Neuronal stem cell (in vitro differentiated cells): ENCODE data around the gene CHD3.

ENCODE experiments used
- DNase-seq: peaks from one replicate; pipeline ENCODE4 v3.0.0-alpha.2; 2013; ENCODE audit warnings: low spot score
- H2AFZ ChIP-seq: one replicate; pipeline ENCODE4 v1.6.1; 2013; ENCODE audit warnings: mild to moderate bottlenecking, low read length, inconsistent platforms
- H2AK5ac ChIP-seq: 2 replicates; pipeline ENCODE4 v1.6.1; 2013; ENCODE audit warnings: low read depth, mild to moderate bottlenecking, inconsistent platforms, low read length, moderate library complexity, mixed read lengths
- H2BK120ac ChIP-seq: 2 replicates; pipeline ENCODE4 v1.6.1; 2013; ENCODE audit warnings: low read depth, mild to moderate bottlenecking, inconsistent platforms, low read length, moderate library complexity, mixed read lengths
- H2BK12ac ChIP-seq: one replicate; pipeline ENCODE4 v1.6.1; 2013; ENCODE audit warnings: low read length, inconsistent platforms
- H2BK15ac ChIP-seq: 2 replicates; pipeline ENCODE4 v1.6.1; 2013; ENCODE audit warnings: mild to moderate bottlenecking, low read length, inconsistent platforms, mixed read lengths
- H2BK5ac ChIP-seq: one replicate; pipeline ENCODE4 v1.6.1; 2013; ENCODE audit warnings: inconsistent platforms, mild to moderate bottlenecking, low read length, moderate library complexity
- H3K14ac ChIP-seq: one replicate; pipeline ENCODE4 v1.6.1; 2013; ENCODE audit warnings: low read length, inconsistent platforms
- H3K18ac ChIP-seq: 2 replicates; pipeline ENCODE4 v1.6.1; 2013; ENCODE audit warnings: low read length, inconsistent platforms
- H3K23ac ChIP-seq: 2 replicates; pipeline ENCODE4 v1.6.1; 2013; ENCODE audit warnings: low read depth, mild to moderate bottlenecking, mixed read lengths, low read length, inconsistent platforms; ENCODE audit not compliant: poor library complexity
- H3K27ac ChIP-seq: replicated peaks from 3 replicates; pipeline ENCODE4 v1.5.1; 2013; ENCODE audit warnings: low read length, inconsistent platforms
- H3K27me3 ChIP-seq, 3 experiments: 2 replicates each; pipeline ENCODE4 v1.6.1; 2013; ENCODE audit warnings: low read length in 3 of 3, mild to moderate bottlenecking in 2 of 3, inconsistent platforms in 1 of 3, low read depth in 1 of 3, mixed read lengths in 1 of 3, moderate library complexity in 1 of 3; ENCODE audit not compliant: control insufficient read depth in 3 of 3, insufficient read depth in 3 of 3
- H3K36me3 ChIP-seq, 2 donors: replicated peaks in 1 of 2; 2 replicates each; pipeline ENCODE4 v1.6.1; 2013; ENCODE audit warnings: low read length in 2 of 2; ENCODE audit not compliant: control insufficient read depth in 2 of 2, insufficient read depth in 2 of 2
- H3K4ac ChIP-seq: 2 replicates; pipeline ENCODE4 v1.6.1; 2013; ENCODE audit warnings: inconsistent platforms, mild to moderate bottlenecking, low read length, moderate library complexity
- H3K4me1 ChIP-seq, 2 donors: 1 replicate in 1 of 2; 2 replicates in 1 of 2; pipeline ENCODE4 v1.6.1; 2013; ENCODE audit warnings: low read length in 2 of 2, low read depth in 1 of 2; ENCODE audit not compliant: control insufficient read depth in 2 of 2, insufficient read depth in 1 of 2
- H3K4me2 ChIP-seq: one replicate; pipeline ENCODE4 v1.6.1; 2013; ENCODE audit warnings: mild to moderate bottlenecking, low read length, inconsistent platforms; ENCODE audit not compliant: insufficient read depth, poor library complexity, severe bottlenecking
- H3K4me3 ChIP-seq, 2 donors: 2 replicates each; pipeline ENCODE4 v1.5.1; 2013; ENCODE audit warnings: low read length in 2 of 2, mild to moderate bottlenecking in 2 of 2, inconsistent platforms in 1 of 2, moderate library complexity in 1 of 2
- H3K79me1 ChIP-seq: one replicate; pipeline ENCODE4 v1.6.1; 2013; ENCODE audit warnings: low read depth, mild to moderate bottlenecking, inconsistent platforms, low read length, moderate library complexity
- H3K9ac ChIP-seq: one replicate; pipeline ENCODE4 v1.6.1; 2013; ENCODE audit warnings: mild to moderate bottlenecking, low read depth, low read length, inconsistent platforms; ENCODE audit not compliant: poor library complexity
- H3K9me3 ChIP-seq, 2 donors: replicated peaks in 1 of 2; 2 replicates each; pipeline versions ENCODE3 to v1.6.1; 2013; ENCODE audit warnings: low read length in 2 of 2, mild to moderate bottlenecking in 2 of 2, inconsistent platforms in 1 of 2, low read depth in 1 of 2, mixed read lengths in 1 of 2, moderate library complexity in 1 of 2; ENCODE audit not compliant: control insufficient read depth in 2 of 2, insufficient read depth in 1 of 2
- H4K8ac ChIP-seq: one replicate; pipeline ENCODE4 v1.6.1; 2013; ENCODE audit warnings: low read depth, mild to moderate bottlenecking, inconsistent platforms, low read length, moderate library complexity
- H4K91ac ChIP-seq: one replicate; pipeline ENCODE4 v1.6.1; 2013; ENCODE audit warnings: low read length, low read depth, mild to moderate bottlenecking, inconsistent platforms; ENCODE audit not compliant: poor library complexity
- WGBS, 2 donors: extraction: QIAGEN DNeasy Blood & Tissue Kit; methylation state at CpG; one replicate each; pipeline ENCODE4 v1.1.7; 2013; ENCODE audit warnings: missing lambda C conversion rate in 2 of 2, mixed read lengths in 1 of 2; ENCODE audit not compliant: insufficient read length in 2 of 2, insufficient replicate concordance in 1 of 2; ENCODE audit errors: extremely low coverage in 2 of 2; 5-methylcytosine and 5-hydroxymethylcytosine counted together

Gene CHD3

GRCh38 chr17:7848131-7848579 is 40.4 kb upstream of the CHD3 start:
- no peak overlapping the region for H3K4ac ChIP-seq
- peaks cover 10 to 15% of the 10 kb centered on the region in 2 donors for H3K4me1 ChIP-seq
- no peak overlapping the region for H3K9ac ChIP-seq
- no peak overlapping the region for H2BK5ac ChIP-seq
- H3K4me3 ChIP-seq: no peak overlapping the region
- H3K27me3 ChIP-seq: peaks cover 0 to 8% (median 0%) of the 10 kb centered on the region in 3 experiments
- no peak overlapping the region for H2AFZ ChIP-seq
- H4K91ac ChIP-seq: no peak overlapping the region
- H2BK120ac ChIP-seq: no peak overlapping the region
- DNase-seq: no peak
- H3K18ac ChIP-seq: no peak overlapping the region
- peaks cover 35% of the 10 kb centered on the region for H3K79me1 ChIP-seq
- H3K27ac ChIP-seq: no peak overlapping the region
- H2BK12ac ChIP-seq: no peak overlapping the region
- H2BK15ac ChIP-seq: no peak overlapping the region
- H3K23ac ChIP-seq: no peak overlapping the region
- H2AK5ac ChIP-seq: no peak overlapping the region
- H3K9me3 ChIP-seq: no peaks in the 10 kb centered on the region
- H3K14ac ChIP-seq: no peak overlapping the region
- H4K8ac ChIP-seq: no peak overlapping the region
- no peak overlapping the region for H3K4me2 ChIP-seq
- H3K36me3 ChIP-seq: peaks cover 60 to 75% of the 10 kb centered on the region in 2 donors
- no CpG with 5 or more reads among the region's 20 CpGs for WGBS, 2 donors

GRCh38 chr17:7848739-7849129 is 39.9 kb upstream of the CHD3 start:
- H3K36me3 ChIP-seq: peaks cover 60 to 75% of the 10 kb centered on the region in 2 donors

GRCh38 chr17:7849130-7849750 is 39.3 kb upstream of the CHD3 start:
- no peak for DNase-seq
- Histone ChIP-seq H3K27me3 (peaks cover 0 to 9% (median 0%) of the 10 kb centered on the region in 3 experiments), H3K4ac (no peak overlapping the region), H3K9me3 (no peaks in the 10 kb centered on the region), H3K4me1 (peaks cover 11 to 17% of the 10 kb centered on the region in 2 donors), H3K23ac (peak overlapping the region; percentile 29), H2BK5ac (peak overlapping the region; percentile 66), H3K9ac (no peak overlapping the region), H2BK15ac (no peak overlapping the region), H3K4me2 (no peak overlapping the region), H3K27ac (no peak overlapping the region), H3K14ac (no peak overlapping the region), H4K91ac (no peak overlapping the region), H4K8ac (no peak overlapping the region), H2AK5ac (no peak overlapping the region), H2BK12ac (no peak overlapping the region), H3K18ac (no peak overlapping the region), H3K4me3 (no peak overlapping the region), H3K36me3 (peaks cover 60 to 80% of the 10 kb centered on the region in 2 donors), H3K79me1 (peaks cover 31% of the 10 kb centered on the region), H2BK120ac (no peak overlapping the region), H2AFZ (no peak overlapping the region)
- no CpG with 5 or more reads among the region's 35 CpGs for WGBS, 2 donors

More at GRCh38 chr17:7848739-7849129, 39.9 kb upstream of the CHD3 start:
- DNase-seq: no peak
- no peak overlapping the region for H2BK15ac ChIP-seq
- H4K8ac ChIP-seq: no peak overlapping the region
- no peak overlapping the region for H3K9ac ChIP-seq
- no peak overlapping the region for H2AK5ac ChIP-seq
- H3K18ac ChIP-seq: no peak overlapping the region
- no peak overlapping the region for H2BK12ac ChIP-seq
- WGBS, 2 donors: no CpG with 5 or more reads among the region's 21 CpGs
- no peaks in the 10 kb centered on the region for H3K9me3 ChIP-seq
- no peak overlapping the region for H2BK5ac ChIP-seq
- peaks cover 9 to 15% of the 10 kb centered on the region in 2 donors for H3K4me1 ChIP-seq
- no peak overlapping the region for H3K4me2 ChIP-seq
- no peak overlapping the region for H3K14ac ChIP-seq
- H3K4ac ChIP-seq: no peak overlapping the region
- H2AFZ ChIP-seq: no peak overlapping the region
- H3K79me1 ChIP-seq: peaks cover 34% of the 10 kb centered on the region
- no peak overlapping the region for H3K27ac ChIP-seq
- H2BK120ac ChIP-seq: no peak overlapping the region
- no peak overlapping the region for H4K91ac ChIP-seq
- H3K23ac ChIP-seq: no peak overlapping the region
- peaks cover 0 to 9% (median 0%) of the 10 kb centered on the region in 3 experiments for H3K27me3 ChIP-seq
- no peak overlapping the region for H3K4me3 ChIP-seq

- Histone ChIP-seq H2BK12ac (no peak overlapping the region), H3K4me1 (peaks cover 13 to 17% of the 10 kb centered on the region in 2 donors), H3K9ac (no peak overlapping the region), H3K4me3 (no peak overlapping the region), H2BK120ac (no peak overlapping the region), H2BK15ac (no peak overlapping the region), H3K4me2 (no peak overlapping the region), H2BK5ac (peak overlapping the region; percentile 66), H3K27me3 (peaks cover 0 to 9% (median 0%) of the 10 kb centered on the region in 3 experiments), H4K8ac (no peak overlapping the region), H3K36me3 (peaks cover 60 to 84% of the 10 kb centered on the region in 2 donors), H3K4ac (no peak overlapping the region), H3K14ac (no peak overlapping the region), H3K23ac (peak overlapping the region; percentile 29), H3K18ac (no peak overlapping the region), H3K27ac (no peak overlapping the region), H3K9me3 (no peaks in the 10 kb centered on the region), H3K79me1 (peaks cover 28% of the 10 kb centered on the region), H2AFZ (no peak overlapping the region), H4K91ac (no peak overlapping the region), H2AK5ac (no peak overlapping the region)
- no CpG with 5 or more reads among the region's 12 CpGs for WGBS, 2 donors
- DNase-seq: no peak
Observed at GRCh38 chr17:7849751-7850504, 38.7 kb upstream of the CHD3 start.
